H9 (cell line): ENCODE data around the gene RAI1. TPM values are rescaled to one million over a fixed set of nuclear protein-coding genes. Genes with fewer than 3 reads are reported as not detected.

Source experiments
- DNase-seq: peaks from one replicate; pipeline ENCODE4 v3.0.0-alpha.2; 2017
- H2AFZ ChIP-seq: one replicate; pipeline ENCODE4 v1.6.1; 2013; ENCODE audit warnings: mild to moderate bottlenecking, low read length, control low read depth, moderate library complexity
- H2AK5ac ChIP-seq: 2 replicates; pipeline ENCODE4 v1.6.1; 2013; ENCODE audit warnings: low read length, control low read depth, mixed read lengths; ENCODE audit not compliant: insufficient read length
- H2BK120ac ChIP-seq: one replicate; pipeline ENCODE4 v1.6.1; 2013; ENCODE audit warnings: low read depth, mild to moderate bottlenecking, low read length, control low read depth, inconsistent platforms; ENCODE audit not compliant: poor library complexity, severe bottlenecking
- H2BK12ac ChIP-seq: 2 replicates; pipeline ENCODE4 v1.6.1; 2013; ENCODE audit warnings: low read length, control low read depth, mixed read lengths, low read depth; ENCODE audit not compliant: insufficient read length
- H2BK15ac ChIP-seq: 2 replicates; pipeline ENCODE4 v1.6.1; 2013; ENCODE audit warnings: low read depth, low read length, control low read depth
- H2BK20ac ChIP-seq: one replicate; pipeline ENCODE4 v1.6.1; 2013; ENCODE audit warnings: low read depth, mild to moderate bottlenecking, low read length, control low read depth, inconsistent platforms; ENCODE audit not compliant: poor library complexity, severe bottlenecking
- H2BK5ac ChIP-seq: 2 replicates; pipeline ENCODE4 v1.6.1; 2013; ENCODE audit warnings: low read length, control low read depth, mixed read lengths; ENCODE audit not compliant: insufficient read length
- H3K14ac ChIP-seq: 2 replicates; pipeline ENCODE4 v1.6.1; 2013; ENCODE audit warnings: low read length, control low read depth; ENCODE audit not compliant: insufficient read depth
- H3K18ac ChIP-seq: 2 replicates; pipeline ENCODE4 v1.6.1; 2013; ENCODE audit warnings: low read depth, mild to moderate bottlenecking, mixed read lengths, low read length, control low read depth; ENCODE audit not compliant: insufficient read length
- H3K23ac ChIP-seq: 2 replicates; pipeline ENCODE4 v1.6.1; 2013; ENCODE audit warnings: low read length, control low read depth, mixed read lengths, low read depth; ENCODE audit not compliant: insufficient read length
- H3K23me2 ChIP-seq: 2 replicates; pipeline ENCODE4 v1.6.1; 2013; ENCODE audit warnings: low read depth, mild to moderate bottlenecking, mixed read lengths, low read length, control low read depth; ENCODE audit not compliant: insufficient read length, poor library complexity, severe bottlenecking
- H3K27ac ChIP-seq: 2 replicates; pipeline ENCODE4 v1.5.1; 2013; ENCODE audit warnings: low read length, control low read depth, mixed read lengths, low read depth; ENCODE audit not compliant: insufficient read length
- H3K27me3 ChIP-seq: 2 replicates; pipeline ENCODE4 v1.6.1; 2013; ENCODE audit warnings: low read length, control low read depth, inconsistent platforms; ENCODE audit not compliant: insufficient read depth
- H3K4ac ChIP-seq: 2 replicates; pipeline ENCODE4 v1.6.1; 2013; ENCODE audit warnings: low read depth, mild to moderate bottlenecking, control low read depth, inconsistent platforms, low read length, moderate library complexity
- H3K4me1 ChIP-seq: 2 replicates; pipeline ENCODE4 v1.6.1; 2013; ENCODE audit warnings: low read length, control low read depth, inconsistent platforms; ENCODE audit not compliant: insufficient read depth
- H3K4me2 ChIP-seq: 2 replicates; pipeline ENCODE4 v1.6.1; 2013; ENCODE audit warnings: low read length, control low read depth, mixed read lengths; ENCODE audit not compliant: insufficient read length, insufficient read depth
- H3K56ac ChIP-seq: 2 replicates; pipeline ENCODE4 v1.6.1; 2013; ENCODE audit warnings: low read depth, mild to moderate bottlenecking, mixed read lengths, low read length, control low read depth; ENCODE audit not compliant: insufficient read length
- H3K79me1 ChIP-seq: 2 replicates; pipeline ENCODE4 v1.6.1; 2013; ENCODE audit warnings: low read depth, mild to moderate bottlenecking, moderate library complexity, low read length, control low read depth, inconsistent platforms; ENCODE audit not compliant: insufficient read depth, poor library complexity, severe bottlenecking
- H3K79me2 ChIP-seq: 2 replicates; pipeline ENCODE4 v1.6.1; 2013; ENCODE audit warnings: low read length, control low read depth, inconsistent platforms; ENCODE audit not compliant: insufficient read depth
- H3K9ac ChIP-seq: 2 replicates; pipeline ENCODE4 v1.6.1; 2013; ENCODE audit warnings: low read length, control low read depth, mixed read lengths; ENCODE audit not compliant: insufficient read length; ENCODE audit errors: extremely low read depth
- H3K9me3 ChIP-seq: one replicate; pipeline ENCODE4 v1.6.1; 2013; ENCODE audit warnings: low read depth, low read length, inconsistent platforms; ENCODE audit not compliant: control insufficient read depth
- H3T11ph ChIP-seq: one replicate; pipeline ENCODE4 v1.6.1; 2013; ENCODE audit warnings: mild to moderate bottlenecking, low read length, control low read depth, inconsistent platforms
- H4K20me1 ChIP-seq: one replicate; pipeline ENCODE4 v1.6.1; 2013; ENCODE audit not compliant: control insufficient read depth, insufficient read length, insufficient read depth
- H4K5ac ChIP-seq: 2 replicates; pipeline ENCODE4 v1.6.1; 2013; ENCODE audit warnings: low read depth, mild to moderate bottlenecking, mixed read lengths, low read length, control low read depth; ENCODE audit not compliant: insufficient read length
- H4K8ac ChIP-seq: replicated peaks from 2 replicates; pipeline ENCODE4 v1.6.1; 2013; ENCODE audit warnings: low read length, control low read depth, mixed read lengths, low read depth; ENCODE audit not compliant: insufficient read length
- H4K91ac ChIP-seq: 2 replicates; pipeline ENCODE4 v1.6.1; 2013; ENCODE audit warnings: low read depth, mild to moderate bottlenecking, moderate library complexity, mixed read lengths, low read length, control low read depth; ENCODE audit not compliant: insufficient read length
- H3K27ac Mint-ChIP-seq, 3 experiments: 2 replicates in 2 of 3; 3 replicates in 1 of 3; pipeline ENCODE4 v1.8.0; 2020 to 2021; ENCODE audit warnings: mixed read lengths in 3 of 3, mild to moderate bottlenecking in 1 of 3, moderate library complexity in 1 of 3
- H3K27me3 Mint-ChIP-seq: 2 replicates; pipeline ENCODE4 v1.8.0; 2021; ENCODE audit warnings: low read depth, mild to moderate bottlenecking, moderate library complexity, mixed read lengths
- H3K36me3 Mint-ChIP-seq, 3 experiments: 2 replicates in 2 of 3; 3 replicates in 1 of 3; pipeline ENCODE4 v1.8.0; 2020 to 2021; ENCODE audit warnings: low read depth in 3 of 3, mixed read lengths in 3 of 3; ENCODE audit not compliant: insufficient read depth in 1 of 3
- H3K4me1 Mint-ChIP-seq, 2 experiments: 2 replicates each; pipeline ENCODE4 v1.8.0; 2020; ENCODE audit warnings: mixed read lengths in 2 of 2
- H3K4me3 Mint-ChIP-seq, 2 experiments: 2 replicates in 1 of 2; 3 replicates in 1 of 2; pipeline ENCODE4 v1.8.0; 2020 to 2021; ENCODE audit warnings: mild to moderate bottlenecking in 2 of 2, mixed read lengths in 2 of 2, moderate library complexity in 1 of 2
- H3K9me3 Mint-ChIP-seq, 2 experiments: 2 replicates in 1 of 2; 3 replicates in 1 of 2; pipeline ENCODE4 v1.8.0; 2020; ENCODE audit warnings: mild to moderate bottlenecking in 2 of 2, mixed read lengths in 2 of 2, moderate library complexity in 1 of 2
- CTCF ChIP-seq: fragments of 200-600 bp; sonication (generic); conservative IDR thresholded peaks from 3 replicates; pipeline ENCODE4 v1.8.0; 2021; ENCODE audit warnings: antibody characterized with exemption, mild to moderate bottlenecking
- WGBS: extraction: QIAGEN DNeasy Blood & Tissue Kit; methylation state at CpG from one replicate; pipeline ENCODE4 v1.1.7; 2013; ENCODE audit warnings: missing lambda C conversion rate, low lambda C conversion rate, mixed read lengths; ENCODE audit not compliant: insufficient read length; ENCODE audit errors: extremely low coverage; 5-methylcytosine and 5-hydroxymethylcytosine counted together
- total RNA-seq: library from RNA; stranded (reverse); gene quantifications from 2 replicates; pipeline ENCODE4 v1.2.1, GENCODE V29; 2021

Gene RAI1
- total RNA-seq, 1 experiment from 2014 or later: 1.5 TPM

GRCh38 chr17:17818088-17818526 is 136.8 kb downstream of the RAI1 start:
- no peak overlapping the region for H2BK12ac ChIP-seq

More at GRCh38 chr17:17818088-17818526, 136.8 kb downstream of the RAI1 start:
- no peak overlapping the region for H4K5ac ChIP-seq
- H2AFZ ChIP-seq: no peak overlapping the region
- no peak overlapping the region for H3K56ac ChIP-seq
- no peak for TF ChIP-seq CTCF
- H3K9me3 Mint-ChIP-seq: no peaks in the 10 kb centered on the region
- peak overlapping the region in 1 of 3 experiments; percentile 40; a peak in 1 of 7 replicates for H3K27ac Mint-ChIP-seq
- no peak overlapping the region for H3K9ac ChIP-seq
- H4K20me1 ChIP-seq: peaks cover 2% of the 10 kb centered on the region
- no peak overlapping the region for H3K14ac ChIP-seq
- H4K91ac ChIP-seq: no peak overlapping the region
- H3K4ac ChIP-seq: no peak overlapping the region
- H2BK15ac ChIP-seq: no peak overlapping the region
- no peaks in the 10 kb centered on the region for H3K27me3 Mint-ChIP-seq
- peaks cover 2% of the 10 kb centered on the region for H3K23me2 ChIP-seq
- H3K79me2 ChIP-seq: peaks cover 6% of the 10 kb centered on the region; the same call in 1 of the 2 replicates
- no peak for DNase-seq
- H3K4me1 ChIP-seq: peaks cover 1% of the 10 kb centered on the region
- no peak overlapping the region for H4K8ac ChIP-seq
- WGBS: no CpG with 5 or more reads among the region's 10 CpGs
- H3K79me1 ChIP-seq: peaks cover 12% of the 10 kb centered on the region
- no peak overlapping the region for H3K27ac ChIP-seq
- no peak overlapping the region for H3K23ac ChIP-seq
- no peak overlapping the region for H2BK120ac ChIP-seq
- no peak overlapping the region for H2BK5ac ChIP-seq
- H2AK5ac ChIP-seq: no peak overlapping the region
- H3K4me2 ChIP-seq: no peak overlapping the region
- no peak overlapping the region for H3K4me3 Mint-ChIP-seq
- peaks cover 27 to 68% (median 57%) of the 10 kb centered on the region in 3 experiments for H3K36me3 Mint-ChIP-seq
- H3K18ac ChIP-seq: no peak overlapping the region
- peaks cover 20 to 45% of the 10 kb centered on the region in 2 experiments for H3K4me1 Mint-ChIP-seq
- H3T11ph ChIP-seq: no peak overlapping the region
- H2BK20ac ChIP-seq: no peak overlapping the region
- no peaks in the 10 kb centered on the region for H3K9me3 ChIP-seq
- no peaks in the 10 kb centered on the region for H3K27me3 ChIP-seq
